ENCODE data around the gene MFNG.

MFNG gene

DNA sequence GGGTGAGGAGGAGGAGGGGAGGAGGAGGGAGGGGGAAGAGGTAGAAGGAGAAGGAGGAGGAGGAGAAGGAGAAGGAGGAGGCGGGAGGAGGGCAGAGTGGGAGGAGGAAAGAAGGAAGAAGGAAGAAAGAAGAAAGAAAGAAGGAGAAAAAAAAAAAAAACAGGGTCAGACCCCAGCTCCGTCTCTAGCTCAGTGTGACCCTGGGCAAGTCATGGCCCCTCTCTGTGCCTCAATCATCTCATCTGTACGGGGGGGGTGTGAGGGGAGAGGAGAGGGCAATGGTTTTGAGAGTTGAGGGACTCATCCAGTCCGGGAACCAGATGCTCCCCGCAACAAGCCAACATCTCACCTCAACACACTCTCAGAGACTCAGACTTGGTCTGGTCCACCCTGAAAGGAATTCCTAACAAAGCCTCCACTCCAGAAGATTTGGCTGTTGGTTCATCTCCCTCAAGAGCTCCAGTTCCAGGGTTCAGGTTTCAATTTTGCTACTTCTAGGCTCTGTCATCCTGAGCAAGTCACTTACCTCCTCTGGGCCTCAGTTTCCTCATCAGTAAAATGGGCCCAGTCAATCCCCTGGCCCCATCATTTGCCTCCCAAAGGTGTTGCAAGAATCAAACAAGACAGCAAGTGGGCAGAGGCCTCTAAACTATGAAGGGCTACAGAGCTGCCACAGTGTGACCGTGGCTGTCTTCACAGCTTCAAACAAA lies 25.4 kb upstream of the MFNG start:
- H3K4me3 ChIP-seq (ENCODE audit: low read length): no peak overlapping the region
- TF ChIP-seq, protein P1, sequence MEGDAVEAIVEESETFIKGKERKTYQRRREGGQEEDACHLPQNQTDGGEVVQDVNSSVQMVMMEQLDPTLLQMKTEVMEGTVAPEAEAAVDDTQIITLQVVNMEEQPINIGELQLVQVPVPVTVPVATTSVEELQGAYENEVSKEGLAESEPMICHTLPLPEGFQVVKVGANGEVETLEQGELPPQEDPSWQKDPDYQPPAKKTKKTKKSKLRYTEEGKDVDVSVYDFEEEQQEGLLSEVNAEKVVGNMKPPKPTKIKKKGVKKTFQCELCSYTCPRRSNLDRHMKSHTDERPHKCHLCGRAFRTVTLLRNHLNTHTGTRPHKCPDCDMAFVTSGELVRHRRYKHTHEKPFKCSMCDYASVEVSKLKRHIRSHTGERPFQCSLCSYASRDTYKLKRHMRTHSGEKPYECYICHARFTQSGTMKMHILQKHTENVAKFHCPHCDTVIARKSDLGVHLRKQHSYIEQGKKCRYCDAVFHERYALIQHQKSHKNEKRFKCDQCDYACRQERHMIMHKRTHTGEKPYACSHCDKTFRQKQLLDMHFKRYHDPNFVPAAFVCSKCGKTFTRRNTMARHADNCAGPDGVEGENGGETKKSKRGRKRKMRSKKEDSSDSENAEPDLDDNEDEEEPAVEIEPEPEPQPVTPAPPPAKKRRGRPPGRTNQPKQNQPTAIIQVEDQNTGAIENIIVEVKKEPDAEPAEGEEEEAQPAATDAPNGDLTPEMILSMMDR (conservative IDR thresholded peaks at IDR 0.05; ENCODE audit: low read depth, low read length): no peak
- DNase-seq (ENCODE audit: low read depth): no peak

DNA sequence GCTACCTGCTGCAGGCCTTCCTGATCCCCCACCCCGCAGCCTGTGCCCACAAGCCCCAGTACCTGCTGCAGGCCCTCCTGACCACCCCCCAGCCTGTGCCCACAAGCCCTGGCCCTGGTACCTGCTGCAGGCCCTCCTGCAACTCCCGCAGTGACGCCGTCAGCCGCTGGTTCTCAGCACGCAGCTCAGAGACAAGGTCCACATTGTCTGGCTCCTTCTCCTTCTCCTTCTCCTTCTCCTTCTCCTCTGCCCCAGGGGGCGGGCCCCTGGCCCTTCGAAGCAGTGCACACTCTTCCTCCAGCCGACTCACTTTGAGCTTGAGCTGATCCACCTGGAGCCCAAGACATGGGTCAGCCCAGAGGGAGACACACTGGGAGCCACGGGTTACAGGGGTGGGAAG lies 23.9 kb upstream of the MFNG start:
- no peak for DNase-seq (ENCODE audit: low read depth)
- no peak overlapping the region for H3K4me3 ChIP-seq (ENCODE audit: low read length)
- TF ChIP-seq, protein P1 (conservative IDR thresholded peaks at IDR 0.05; ENCODE audit: low read depth, low read length): no peak

DNA sequence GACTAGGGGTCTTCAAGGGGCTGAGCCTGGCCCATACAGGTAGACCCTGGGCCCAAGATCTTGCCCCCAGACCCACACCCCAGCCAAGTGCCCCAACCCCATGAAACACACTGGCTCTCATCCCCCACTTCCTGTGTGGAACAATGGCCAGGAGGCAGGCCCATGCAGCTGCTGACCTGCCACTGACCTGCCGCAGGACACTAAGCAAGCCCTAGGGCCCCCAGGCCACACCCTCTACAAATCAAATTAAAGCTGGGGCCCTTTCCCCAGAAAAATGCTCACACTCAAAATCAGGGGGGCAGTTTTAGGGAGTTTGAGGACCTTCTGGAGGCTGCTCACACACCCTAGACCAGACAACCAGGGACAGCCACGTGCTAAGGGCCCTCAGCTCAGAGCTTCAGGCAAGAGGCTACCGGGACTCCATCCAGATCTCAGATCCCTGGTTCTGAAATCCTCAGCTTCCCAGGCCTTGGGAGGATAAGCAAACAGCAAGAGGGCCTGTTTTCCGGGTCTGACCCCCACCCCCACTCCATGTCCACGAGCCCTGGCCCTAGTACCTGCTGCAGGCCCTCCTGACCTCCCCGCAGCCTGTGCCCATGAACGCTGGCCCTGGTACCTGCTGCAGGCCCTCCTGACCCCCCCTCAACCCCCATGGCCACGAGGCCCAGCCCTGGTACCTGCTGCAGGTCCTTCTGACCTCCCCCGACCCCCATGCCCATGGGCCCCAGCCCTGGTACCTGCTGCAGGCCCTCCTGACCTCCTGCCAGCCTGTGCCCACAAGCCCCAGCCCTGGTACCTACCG lies 23.1 kb upstream of the MFNG start:
- H3K4me3 ChIP-seq (ENCODE audit: low read length): no peak overlapping the region
- DNase-seq (ENCODE audit: low read depth): no peak
- TF ChIP-seq, protein P1 (conservative IDR thresholded peaks at IDR 0.05; ENCODE audit: low read depth, low read length): no peak

DNA sequence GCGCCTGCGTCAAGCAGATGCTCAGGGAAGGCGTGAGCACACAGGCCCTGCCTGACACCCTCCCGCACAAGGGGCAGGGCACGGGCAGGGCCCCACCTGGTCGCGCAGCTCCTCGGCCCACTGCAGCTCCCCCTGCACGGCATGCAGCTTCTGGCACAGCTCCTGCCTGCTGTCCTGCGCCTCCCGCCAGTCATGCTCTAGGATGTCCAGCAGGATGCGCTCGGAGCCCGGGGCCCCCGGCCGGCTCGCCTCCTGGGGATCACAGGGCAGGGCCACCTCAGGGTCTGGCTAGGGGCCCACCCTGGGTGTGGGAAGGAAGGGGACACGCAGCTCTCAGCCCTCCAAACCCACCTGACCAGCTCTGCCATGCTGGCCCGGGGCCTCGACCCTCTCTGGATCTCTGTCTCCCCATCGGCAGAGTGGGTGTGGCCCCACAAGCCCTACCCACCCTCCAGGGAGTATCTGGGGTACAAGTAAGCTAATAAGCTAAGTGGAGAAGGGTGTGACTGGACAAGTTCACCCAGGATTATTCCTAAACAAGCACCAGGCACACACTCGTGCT lies 22.3 kb upstream of the MFNG start:
- TF ChIP-seq, protein P1 (conservative IDR thresholded peaks at IDR 0.05; ENCODE audit: low read depth, low read length): no peak

DNA sequence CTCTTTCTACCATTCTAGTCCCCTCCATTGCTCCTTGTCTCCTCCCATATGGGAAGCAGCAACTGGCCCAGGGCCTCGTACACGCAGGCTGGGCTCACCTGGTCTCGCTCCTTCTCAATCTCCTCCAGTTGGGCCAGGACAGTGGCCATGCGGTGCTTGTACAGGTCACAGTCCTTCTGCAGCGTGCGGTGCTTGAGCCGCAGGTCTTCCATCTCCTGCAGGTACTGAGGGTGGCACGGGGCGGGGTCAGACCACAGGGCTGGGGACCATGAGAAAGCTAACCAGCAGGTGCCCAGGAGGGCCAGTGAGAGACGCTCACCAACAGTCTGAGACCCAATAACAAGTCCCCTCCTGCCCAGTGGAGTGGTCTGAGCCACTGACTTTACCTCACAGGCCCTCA lies 21.5 kb upstream of the MFNG start:
- no peak overlapping the region for H3K4me3 ChIP-seq (ENCODE audit: low read length)
- TF ChIP-seq, protein P1 (conservative IDR thresholded peaks at IDR 0.05; ENCODE audit: low read depth, low read length): no peak
- no peak for DNase-seq (ENCODE audit: low read depth)

More for the DNA sequence above, 22.3 kb upstream of the MFNG start:
- no peak for DNase-seq (ENCODE audit: low read depth)
- H3K4me3 ChIP-seq (ENCODE audit: low read length): no peak overlapping the region

DNA sequence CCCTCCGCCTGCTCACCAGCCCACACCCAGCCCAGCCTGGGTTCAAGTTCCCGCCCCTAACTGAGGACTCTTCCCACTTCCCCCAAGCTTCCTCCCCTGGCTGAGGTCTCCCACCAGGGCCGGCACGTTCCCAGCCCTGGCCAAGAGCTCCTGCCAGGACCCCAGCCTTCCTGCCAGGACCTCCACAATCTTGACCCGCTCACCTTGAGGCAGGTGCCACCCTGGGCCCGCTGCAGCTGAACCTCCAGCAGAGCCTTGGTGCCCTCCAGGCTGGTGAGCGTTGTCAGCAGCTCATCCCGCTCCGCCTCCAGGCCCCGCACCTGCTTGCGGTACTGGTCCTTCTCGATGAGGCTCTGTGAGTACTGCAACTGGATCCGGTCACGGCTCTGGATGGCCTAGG lies 19.8 kb upstream of the MFNG start:
- no peak overlapping the region for H3K4me3 ChIP-seq (ENCODE audit: low read length)
- no peak for DNase-seq (ENCODE audit: low read depth)
- TF ChIP-seq, protein P1 (conservative IDR thresholded peaks at IDR 0.05; ENCODE audit: low read depth, low read length): no peak

All from retinal pigment epithelial cell (primary cell).